ENCODE results near the gene FCER1G.
A peak's percentile ranks its signal among the peaks of the same experiment; 100 is the strongest.

Gene FCER1G

GRCh38 chr1:161193561-161194235 is 21.4 kb upstream of the FCER1G start:
- TF ChIP-seq, protein P1, sequence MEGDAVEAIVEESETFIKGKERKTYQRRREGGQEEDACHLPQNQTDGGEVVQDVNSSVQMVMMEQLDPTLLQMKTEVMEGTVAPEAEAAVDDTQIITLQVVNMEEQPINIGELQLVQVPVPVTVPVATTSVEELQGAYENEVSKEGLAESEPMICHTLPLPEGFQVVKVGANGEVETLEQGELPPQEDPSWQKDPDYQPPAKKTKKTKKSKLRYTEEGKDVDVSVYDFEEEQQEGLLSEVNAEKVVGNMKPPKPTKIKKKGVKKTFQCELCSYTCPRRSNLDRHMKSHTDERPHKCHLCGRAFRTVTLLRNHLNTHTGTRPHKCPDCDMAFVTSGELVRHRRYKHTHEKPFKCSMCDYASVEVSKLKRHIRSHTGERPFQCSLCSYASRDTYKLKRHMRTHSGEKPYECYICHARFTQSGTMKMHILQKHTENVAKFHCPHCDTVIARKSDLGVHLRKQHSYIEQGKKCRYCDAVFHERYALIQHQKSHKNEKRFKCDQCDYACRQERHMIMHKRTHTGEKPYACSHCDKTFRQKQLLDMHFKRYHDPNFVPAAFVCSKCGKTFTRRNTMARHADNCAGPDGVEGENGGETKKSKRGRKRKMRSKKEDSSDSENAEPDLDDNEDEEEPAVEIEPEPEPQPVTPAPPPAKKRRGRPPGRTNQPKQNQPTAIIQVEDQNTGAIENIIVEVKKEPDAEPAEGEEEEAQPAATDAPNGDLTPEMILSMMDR (IDR thresholded peaks at IDR 0.05), result no peak
- Histone ChIP-seq H3K4me1 (peaks cover 0 to 24% (median 14%) of the 10 kb centered on the region in 4 donors), H3K27me3 (peaks cover 0 to 24% of the 10 kb centered on the region in 2 donors), H3K27ac (no peak overlapping the region), H3K9me3 (no peaks in the 10 kb centered on the region), H3K36me3 (peaks cover 0 to 13% (median 7%) of the 10 kb centered on the region in 3 donors), H3K4me3 (no peak overlapping the region)
- DNase-seq, result peak in 1 of 2 donors; percentile 69
- intact Hi-C loops (cut with DNase I; ENCODE audit: low total_unique reads), result no loop called here

GRCh38 chr1:161195171-161195570 is 19.9 kb upstream of the FCER1G start:
- TF ChIP-seq, protein P1 (IDR thresholded peaks at IDR 0.05), result no peak
- H3K9me3 ChIP-seq, result no peaks in the 10 kb centered on the region
- H3K27me3 ChIP-seq, result peaks cover 0 to 24% of the 10 kb centered on the region in 2 donors
- no peak overlapping the region for H3K27ac ChIP-seq
- H3K36me3 ChIP-seq, result peaks cover 0 to 13% (median 7%) of the 10 kb centered on the region in 3 donors
- intact Hi-C loops (cut with DNase I; ENCODE audit: low total_unique reads), result no loop called here
- peaks cover 0 to 35% (median 23%) of the 10 kb centered on the region in 4 donors for H3K4me1 ChIP-seq
- DNase-seq, result no peak
- H3K4me3 ChIP-seq, result no peak overlapping the region

DNA sequence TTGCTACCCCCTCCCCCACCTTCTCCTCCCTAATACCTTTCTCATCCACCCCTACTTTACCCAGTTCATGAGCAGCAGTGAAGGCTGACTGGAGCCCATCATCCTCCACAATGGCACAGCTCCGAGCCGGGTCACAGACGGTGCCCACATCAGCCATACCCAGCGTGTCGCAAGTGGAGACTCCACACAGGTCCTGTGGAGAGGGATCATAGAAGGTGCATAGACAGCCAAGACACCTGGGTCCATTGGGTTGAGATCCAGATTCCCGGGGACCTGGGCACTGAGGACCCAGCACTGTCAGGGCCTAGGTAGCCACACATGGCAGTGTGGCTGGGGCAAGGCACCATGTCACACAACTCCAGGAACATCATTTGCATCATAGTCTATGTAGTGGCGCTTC is 19.0 kb upstream of the FCER1G start:
- peaks cover 0 to 24% of the 10 kb centered on the region in 2 donors for H3K27me3 ChIP-seq
- H3K36me3 ChIP-seq, result peaks cover 0 to 9% (median 1%) of the 10 kb centered on the region in 3 donors
- H3K4me3 ChIP-seq, result peak overlapping the region; percentile 32 to 46
- H3K27ac ChIP-seq, result no peak overlapping the region
- TF ChIP-seq, protein P1 (IDR thresholded peaks at IDR 0.05), result no peak
- peak in 1 of 2 donors; percentile 39 for DNase-seq
- intact Hi-C loops (cut with DNase I; ENCODE audit: low total_unique reads), result no loop called here
- H3K4me1 ChIP-seq, result peaks cover 0 to 44% (median 32%) of the 10 kb centered on the region in 4 donors
- H3K9me3 ChIP-seq, result no peaks in the 10 kb centered on the region

DNA sequence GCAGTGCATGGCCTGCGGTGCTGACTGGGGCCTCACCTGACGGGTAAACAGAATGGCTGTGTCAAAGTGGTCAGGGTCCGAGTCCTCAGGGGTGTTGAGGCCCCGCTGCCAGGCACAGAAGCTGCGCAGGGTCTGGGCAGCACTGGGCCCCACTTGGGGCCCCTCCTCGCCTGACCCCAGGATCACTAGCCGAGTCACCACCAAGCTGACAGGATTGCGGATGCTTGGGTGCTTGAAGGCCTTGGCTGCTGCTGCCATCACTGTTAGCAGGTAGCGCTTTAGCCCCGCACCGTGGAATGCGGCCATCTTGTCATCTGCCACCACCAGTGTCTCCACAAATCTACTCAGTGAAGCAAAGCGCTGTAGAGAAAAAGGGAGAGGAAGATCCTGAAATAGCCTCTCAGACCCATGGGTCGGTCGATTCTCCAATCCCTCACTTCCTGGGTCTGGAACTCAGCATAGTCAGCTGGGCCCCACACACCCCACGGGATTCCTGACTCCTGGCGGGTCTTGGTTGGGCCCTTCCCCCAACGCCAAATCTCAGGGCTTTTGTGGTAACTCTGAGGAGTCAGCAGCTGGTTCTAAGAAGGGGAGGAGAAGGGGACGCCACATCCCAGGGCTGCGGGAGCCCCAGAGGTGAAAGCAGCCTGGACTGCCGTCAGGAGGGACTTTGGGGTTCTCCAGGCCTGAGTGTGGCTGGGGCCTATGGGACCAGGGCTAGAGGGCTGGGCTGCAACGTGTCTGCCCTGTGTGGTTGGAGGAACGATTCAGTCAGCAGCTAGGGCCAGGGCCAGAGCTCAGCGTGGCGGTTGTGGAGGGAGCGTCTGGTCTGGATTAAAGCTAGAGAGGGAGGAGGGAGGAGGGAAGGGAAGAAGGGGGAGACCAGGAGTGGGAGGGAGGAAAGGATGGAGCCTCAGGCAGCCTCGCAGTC is 18.3 kb upstream of the FCER1G start:
- intact Hi-C loops (cut with DNase I; ENCODE audit: low total_unique reads), result no loop called here
- peaks cover 0 to 3% (median 0%) of the 10 kb centered on the region in 3 donors for H3K36me3 ChIP-seq
- TF ChIP-seq, protein P1 (IDR thresholded peaks at IDR 0.05), result no peak
- no peaks in the 10 kb centered on the region for H3K9me3 ChIP-seq
- DNase-seq, result peak in 1 of 2 donors; percentile 40
- H3K27ac ChIP-seq, result peak overlapping the region; percentile 87 to 93
- peak overlapping the region; percentile 32 to 46 for H3K4me3 ChIP-seq
- H3K4me1 ChIP-seq, result peaks cover 3 to 50% (median 36%) of the 10 kb centered on the region in 4 donors
- H3K27me3 ChIP-seq, result peaks cover 0 to 24% of the 10 kb centered on the region in 2 donors

- H3K4me3 ChIP-seq, result peak overlapping the region; percentile 32 to 46
- no peaks in the 10 kb centered on the region for H3K36me3 ChIP-seq
- H3K27ac ChIP-seq, result peak overlapping the region; percentile 87 to 93
- H3K9me3 ChIP-seq, result no peaks in the 10 kb centered on the region
- peaks cover 0 to 24% of the 10 kb centered on the region in 2 donors for H3K27me3 ChIP-seq
- intact Hi-C loops (cut with DNase I; ENCODE audit: low total_unique reads), result no loop called here
- DNase-seq, result no peak
- TF ChIP-seq, protein P1 (IDR thresholded peaks at IDR 0.05), result no peak
- H3K4me1 ChIP-seq, result peaks cover 7 to 50% (median 36%) of the 10 kb centered on the region in 4 donors
These were observed 17.4 kb upstream of the FCER1G start for GRCh38 chr1:161197560-161198193.

All from tibial artery (tissue), 4 donors.